Measurements from ENCODE around the gene DPEP3. TPM values are rescaled to one million over a fixed set of nuclear protein-coding genes. Genes with fewer than 3 reads are reported as not detected.

The DPEP3 gene
- total and polyA plus RNA-seq, 10 donors = 0.26 to 2.2 (median 0.93) TPM

DNA sequence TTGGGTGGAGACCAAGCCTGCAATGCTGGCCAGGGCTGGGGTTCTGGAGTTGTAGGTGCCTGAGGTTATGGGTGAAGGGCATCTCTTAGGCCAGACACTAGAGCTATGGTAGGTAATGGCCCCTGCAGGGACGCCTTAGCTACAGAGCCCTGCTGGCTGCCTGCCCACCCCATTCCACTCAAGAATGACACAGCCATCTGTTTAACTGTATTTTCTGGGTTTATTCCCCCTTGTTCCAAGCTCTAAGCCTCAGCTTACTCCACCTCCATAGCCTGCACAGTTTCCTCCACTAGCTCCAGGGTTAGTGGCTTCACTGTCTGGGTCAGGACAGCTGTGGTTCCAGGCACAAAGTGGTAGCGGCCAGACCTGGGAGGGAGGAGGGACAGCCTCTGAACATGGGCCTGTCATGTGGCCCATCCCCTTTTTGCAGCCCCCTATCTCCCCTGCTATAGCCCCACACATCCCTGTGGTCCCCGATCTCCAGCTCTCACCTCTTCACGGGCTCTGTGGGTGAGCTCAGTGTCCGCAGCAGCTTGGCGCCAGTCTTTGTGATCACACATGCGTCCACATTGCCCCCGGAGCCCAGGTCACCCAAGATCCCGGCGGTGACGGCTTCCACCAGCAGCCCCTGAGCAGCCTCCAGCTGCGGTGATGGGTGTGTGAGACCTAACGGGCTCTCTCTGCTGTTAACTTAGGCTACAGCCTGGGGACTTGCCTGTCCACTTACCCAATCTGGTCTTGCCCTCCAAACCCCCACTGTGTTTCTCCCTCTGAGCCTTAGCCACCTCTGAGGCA, 45.8 kb downstream of the DPEP3 start:
- peaks cover 0 to 64% (median 45%) of the 10 kb centered on the region in 6 donors for H3K36me3 ChIP-seq
- WGBS, 5 donors = 80 to 89% (median 87%) methylated on average over 11 to 13 of the region's 13 CpGs
- intact Hi-C loops (cut with DNase I; ENCODE audit: low total_unique reads) = loop anchor here (10.0 kb wide), 1 partner anchor 90 kb away; the partner anchor contains the start of genes CENPT, NUTF2 and THAP11
- peak overlapping the region in 1 of 8 donors; percentile 95 for H3K4me3 ChIP-seq
- no peaks in the 10 kb centered on the region for H3K27me3 ChIP-seq (replicated peaks in 1 of 7)
- peak overlapping the region in 5 of 8 donors; percentile 97 to 99 (median 98) for H3K27ac ChIP-seq
- DNase-seq = peak; percentile 84
- peaks cover 11 to 43% (median 26%) of the 10 kb centered on the region in 6 donors for H3K4me1 ChIP-seq
- TF ChIP-seq, protein P1, sequence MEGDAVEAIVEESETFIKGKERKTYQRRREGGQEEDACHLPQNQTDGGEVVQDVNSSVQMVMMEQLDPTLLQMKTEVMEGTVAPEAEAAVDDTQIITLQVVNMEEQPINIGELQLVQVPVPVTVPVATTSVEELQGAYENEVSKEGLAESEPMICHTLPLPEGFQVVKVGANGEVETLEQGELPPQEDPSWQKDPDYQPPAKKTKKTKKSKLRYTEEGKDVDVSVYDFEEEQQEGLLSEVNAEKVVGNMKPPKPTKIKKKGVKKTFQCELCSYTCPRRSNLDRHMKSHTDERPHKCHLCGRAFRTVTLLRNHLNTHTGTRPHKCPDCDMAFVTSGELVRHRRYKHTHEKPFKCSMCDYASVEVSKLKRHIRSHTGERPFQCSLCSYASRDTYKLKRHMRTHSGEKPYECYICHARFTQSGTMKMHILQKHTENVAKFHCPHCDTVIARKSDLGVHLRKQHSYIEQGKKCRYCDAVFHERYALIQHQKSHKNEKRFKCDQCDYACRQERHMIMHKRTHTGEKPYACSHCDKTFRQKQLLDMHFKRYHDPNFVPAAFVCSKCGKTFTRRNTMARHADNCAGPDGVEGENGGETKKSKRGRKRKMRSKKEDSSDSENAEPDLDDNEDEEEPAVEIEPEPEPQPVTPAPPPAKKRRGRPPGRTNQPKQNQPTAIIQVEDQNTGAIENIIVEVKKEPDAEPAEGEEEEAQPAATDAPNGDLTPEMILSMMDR (IDR thresholded peaks at IDR 0.05 in 8 of 11, conservative IDR thresholded peaks at IDR 0.05 in 3 of 11) = no peak
- peak in 1 of 3 donors; percentile 44 for TF ChIP-seq POLR2AphosphoS5 (IDR thresholded peaks at IDR 0.05)
- H3K9me3 ChIP-seq = no peaks in the 10 kb centered on the region

DNA sequence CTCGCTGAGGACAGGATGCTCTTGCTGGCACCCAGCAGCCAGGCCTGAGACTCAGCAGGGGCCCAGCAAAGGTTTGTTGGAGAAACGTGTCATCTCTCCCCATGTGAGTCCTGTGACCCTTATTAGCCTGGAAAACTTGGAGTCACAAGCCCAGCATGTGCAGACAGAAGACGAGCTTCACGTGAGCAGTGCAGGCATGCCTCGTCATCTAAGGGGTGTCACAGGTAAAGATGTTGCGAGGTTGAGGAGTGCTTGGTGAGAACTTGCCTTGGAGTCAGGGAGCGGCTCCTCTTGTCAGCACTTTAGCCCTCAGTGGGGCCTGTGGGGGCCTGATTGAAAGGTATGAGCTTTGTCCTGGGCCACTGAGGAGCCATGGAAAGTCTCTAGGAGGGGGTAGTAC, 46.5 kb downstream of the DPEP3 start:
- Histone ChIP-seq H3K27ac (peak overlapping the region in 2 of 8 donors; percentile 98 to 99), H3K4me3 (no peak overlapping the region), H3K9me3 (no peaks in the 10 kb centered on the region), H3K36me3 (peaks cover 0 to 67% (median 50%) of the 10 kb centered on the region in 6 donors), H3K27me3 (replicated peaks in 1 of 7) (no peaks in the 10 kb centered on the region), H3K4me1 (peaks cover 11 to 46% (median 24%) of the 10 kb centered on the region in 6 donors)
- TF ChIP-seq POLR2A (IDR thresholded peaks at IDR 0.05) = no peak
- TF ChIP-seq POLR2AphosphoS5 (IDR thresholded peaks at IDR 0.05) = peak; percentile 8 to 46 (median 37)
- no peak for DNase-seq
- intact Hi-C loops (cut with DNase I; ENCODE audit: low total_unique reads) = loop anchor here (10.0 kb wide), 1 partner anchor 89 kb away; the partner anchor contains the start of genes CENPT, NUTF2 and THAP11
- WGBS, 5 donors = 85 to 93% (median 88%) methylated on average over 6 to 7 of the region's 7 CpGs

DNA sequence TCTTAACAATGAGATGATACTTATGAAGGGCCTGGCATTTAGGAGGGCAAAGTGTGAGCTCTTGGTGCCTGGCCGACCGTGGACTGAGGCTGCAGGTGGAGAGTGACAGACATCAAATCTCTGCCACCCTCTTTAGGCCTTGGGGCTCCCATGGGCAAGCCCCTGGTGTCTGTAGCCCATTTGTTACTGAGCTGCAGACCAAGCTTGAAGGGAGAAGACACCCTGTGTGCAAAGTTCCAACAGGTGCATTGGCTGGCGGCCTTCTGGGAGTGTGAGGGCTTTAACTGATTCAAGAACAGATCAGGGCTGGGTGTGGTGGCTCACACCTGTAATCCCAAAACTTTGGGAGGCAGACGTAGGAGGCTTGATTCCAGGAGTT, 47.8 kb downstream of the DPEP3 start:
- peaks cover 0 to 81% (median 59%) of the 10 kb centered on the region in 6 donors for H3K36me3 ChIP-seq
- DNase-seq = peak; percentile 59
- intact Hi-C loops (cut with DNase I; ENCODE audit: low total_unique reads) = loop anchor here (10.0 kb wide), 1 partner anchor 88 kb away; the partner anchor contains the start of genes CENPT, NUTF2 and THAP11
- H3K9me3 ChIP-seq = no peaks in the 10 kb centered on the region
- TF ChIP-seq, protein P1 (IDR thresholded peaks at IDR 0.05 in 8 of 11, conservative IDR thresholded peaks at IDR 0.05 in 3 of 11) = no peak
- TF ChIP-seq POLR2AphosphoS5 (IDR thresholded peaks at IDR 0.05) (peak in 1 of 3 donors; percentile 38), POLR2A (IDR thresholded peaks at IDR 0.05) (no peak)
- WGBS, 5 donors = 90 to 98% (median 97%) methylated on average over 3 to 4 of the region's 4 CpGs
- peaks cover 13 to 50% (median 28%) of the 10 kb centered on the region in 6 donors for H3K4me1 ChIP-seq
- H3K27me3 ChIP-seq (replicated peaks in 1 of 7) = no peaks in the 10 kb centered on the region
- no peak overlapping the region for H3K4me3 ChIP-seq
- H3K27ac ChIP-seq = no peak overlapping the region

DNA sequence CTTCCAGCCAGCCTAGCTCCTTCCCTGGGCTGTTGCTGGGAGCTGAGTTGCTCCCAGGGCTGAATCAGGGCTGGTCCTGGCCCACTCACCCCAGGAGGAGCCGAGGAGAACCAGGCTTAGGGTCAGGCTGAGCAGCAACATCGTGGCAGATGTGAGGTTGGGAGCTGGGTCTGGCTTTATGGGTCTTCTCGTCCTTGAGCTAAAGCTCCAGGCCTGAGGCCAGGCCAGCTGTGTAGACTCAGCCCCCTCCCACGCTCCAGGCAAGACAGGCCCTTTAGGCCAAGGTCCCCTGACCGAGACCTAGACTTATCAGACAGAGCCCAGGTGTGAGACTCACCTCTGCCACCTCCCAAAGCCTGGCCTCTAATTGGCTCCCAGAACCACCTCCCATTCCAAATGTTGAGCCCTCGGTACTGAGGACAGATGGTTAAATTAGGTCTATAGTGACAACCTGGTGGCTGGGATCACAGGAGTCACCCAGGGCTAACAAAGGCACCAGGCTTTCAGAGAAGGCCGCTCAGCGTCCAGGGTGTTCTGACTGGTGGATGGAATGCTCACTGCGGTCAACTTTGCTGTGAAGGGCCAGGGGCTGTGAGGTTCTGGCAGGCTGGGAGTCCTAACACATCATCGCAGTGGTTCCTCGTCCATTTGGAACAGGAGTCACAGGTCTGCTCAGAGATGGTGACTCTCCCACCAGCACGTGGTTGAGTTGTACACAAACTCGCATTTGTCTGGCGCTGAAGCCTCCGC, 48.4 kb downstream of the DPEP3 start, which contains the start of gene CTRL:
CTRL (minus strand) TSS at position 151 of the 750 bp plus-strand sequence; CDS start at position 141, 10 bp downstream.
- peaks cover 0 to 87% (median 61%) of the 10 kb centered on the region in 6 donors for H3K36me3 ChIP-seq

More for the DNA sequence above, 48.4 kb downstream of the DPEP3 start, which contains the start of gene CTRL:
- 89 to 92% (median 91%) methylated on average over 12 to 15 of the region's 15 CpGs for WGBS, 5 donors
- Histone ChIP-seq H3K4me1 (peaks cover 10 to 50% (median 26%) of the 10 kb centered on the region in 6 donors), H3K4me3 (no peak within 1 kb of the TSS), H3K27me3 (replicated peaks in 1 of 7) (no peaks in the 10 kb centered on the region), H3K27ac (peak within 1 kb of the TSS in 1 of 8 donors; percentile 30), H3K9me3 (no peaks in the 10 kb centered on the region)
- TF ChIP-seq POLR2A (IDR thresholded peaks at IDR 0.05) (no peak), POLR2AphosphoS5 (IDR thresholded peaks at IDR 0.05) (peak in 2 of 3 donors; percentile 22 to 53)
- TF ChIP-seq, protein P1 (IDR thresholded peaks at IDR 0.05 in 8 of 11, conservative IDR thresholded peaks at IDR 0.05 in 3 of 11) = no peak
- DNase-seq = no peak
- intact Hi-C loops (cut with DNase I; ENCODE audit: low total_unique reads) = loop anchor here (10.0 kb wide), 1 partner anchor 87 kb away; the partner anchor contains the start of genes CENPT, NUTF2 and THAP11
